Gastrocnemius medialis (tissue), 4 donors: ENCODE data around the gene SLC43A2. TPM values are rescaled to one million over a fixed set of nuclear protein-coding genes. Genes with fewer than 3 reads are reported as not detected.

Source experiments
- ATAC-seq, 2 donors: fragments of 150-250 bp; one replicate each; pipeline ENCODE4 v1.9.1; 2016
- DNase-seq, 2 donors: peaks; one replicate each; pipeline ENCODE4 v3.0.0-alpha.2; 2019
- H3K27ac ChIP-seq, 4 donors: fragments of 200-600 bp; sonication (generic); 1 replicate in 1 of 4; 2 replicates in 3 of 4; pipeline ENCODE4 v1.5.1; 2016 to 2018; ENCODE audit warnings: mild to moderate bottlenecking in 2 of 4, moderate library complexity in 1 of 4
- H3K27me3 ChIP-seq, 3 donors: fragments of 200-600 bp; sonication (generic) in 2 of 3; 1 replicate in 1 of 3; 2 replicates in 2 of 3; pipeline versions ENCODE4 v1.5.1 to v1.6.0; 2016 to 2019; ENCODE audit warnings: mild to moderate bottlenecking in 1 of 3, moderate library complexity in 1 of 3
- H3K36me3 ChIP-seq, 2 donors: fragments of 200-600 bp; sonication (generic) in 1 of 2; one replicate each; pipeline ENCODE4 v1.5.1; 2017 to 2018
- H3K4me1 ChIP-seq, 2 donors: fragments of 200-600 bp; sonication (generic) in 1 of 2; one replicate each; pipeline ENCODE4 v1.5.1; 2016 to 2017; ENCODE audit warnings: mild to moderate bottlenecking in 2 of 2
- H3K4me3 ChIP-seq, 4 donors: fragments of 200-600 bp; sonication (generic) in 3 of 4; 1 replicate in 1 of 4; 2 replicates in 3 of 4; pipeline ENCODE4 v1.5.1; 2016 to 2019; ENCODE audit warnings: mild to moderate bottlenecking in 2 of 4
- H3K9me3 ChIP-seq, 3 donors: fragments of 200-600 bp; sonication (generic) in 2 of 3; 1 replicate in 1 of 3; 2 replicates in 2 of 3; pipeline ENCODE4 v1.5.1; 2016 to 2019
- CTCF ChIP-seq, 5 experiments: fragments of 450-650 bp in 3 of 5; fragments of 200-600 bp in 2 of 5; sonication (generic) in 2 of 5; IDR thresholded peaks in 4 of 5; conservative IDR thresholded peaks in 1 of 5; 1 replicate in 4 of 5; 2 replicates in 1 of 5; pipeline ENCODE4 v1.5.1; 2016 to 2019; ENCODE audit warnings: antibody characterized with exemption in 5 of 5, mild to moderate bottlenecking in 3 of 5, moderate library complexity in 3 of 5
- POLR2A ChIP-seq, 2 donors: fragments of 450-650 bp; IDR thresholded peaks; one replicate each; pipeline ENCODE4 v1.6.1; 2017; ENCODE audit warnings: antibody characterized with exemption in 2 of 2, mild to moderate bottlenecking in 2 of 2, moderate library complexity in 2 of 2
- in situ Hi-C, 4 donors: fragments of 200-750 bp; cut with MboI; loops; one replicate each; pipeline versions ENCODE4 v1.15.0 to v1.8.0; 2017; ENCODE audit warnings: low sequenced_read_pairs in 4 of 4
- intact Hi-C: fragments of 100-400 bp; cut with DNase I; formaldehyde crosslinking; loops from one replicate; pipeline ENCODE4 v1.15.1; 2023; ENCODE audit warnings: low total_unique reads
- total RNA-seq, 4 donors: library from RNA; depleted of rRNA; stranded (reverse); fragments of >200 nt; gene quantifications; one replicate each; pipeline versions ENCODE4 v1.1.0 to v1.2.3, GENCODE V29; 2016

Gene SLC43A2
- total RNA-seq, 4 donors from 2014 or later, result 26.9 to 96.9 (median 55.2) TPM

- Histone ChIP-seq H3K4me3 (no peak overlapping the region), H3K4me1 (peaks cover 30 to 33% of the 10 kb centered on the region in 2 donors), H3K27me3 (no peaks in the 10 kb centered on the region), H3K27ac (peak overlapping the region; percentile 95 to 100 (median 99)), H3K9me3 (no peaks in the 10 kb centered on the region), H3K36me3 (peaks cover 9 to 58% of the 10 kb centered on the region in 2 donors)
- DNase-seq (peak in 1 of 2 donors; percentile 29), ATAC-seq (no peak)
- TF ChIP-seq CTCF (IDR thresholded peaks at IDR 0.05 in 4 of 5, conservative IDR thresholded peaks at IDR 0.05 in 1 of 5), result no peak
- TF ChIP-seq POLR2A (IDR thresholded peaks at IDR 0.05), result no peak
- in situ Hi-C loops, result loop anchor here (25.0 kb wide), 3 partner anchors 136 to 386 kb away; partner anchors contain the start of genes DPH1 (in 3 of the 4), OVCA2 (in 3 of the 4) and RTN4RL1 (in 3 of the 4)
- intact Hi-C loops, result no loop called here
Observed at GRCh38 chr17:1650731-1651558, 22.3 kb upstream of the SLC43A2 start.

- TF ChIP-seq CTCF (IDR thresholded peaks at IDR 0.05 in 4 of 5, conservative IDR thresholded peaks at IDR 0.05 in 1 of 5) (no peak), POLR2A (IDR thresholded peaks at IDR 0.05) (peak; percentile 46 to 49)
- intact Hi-C loops, result loop anchor here (1.0 to 10.0 kb wide), 5 partner anchors 19 to 383 kb away; partner anchors contain the start of gene CRK
- Histone ChIP-seq H3K27me3 (no peaks in the 10 kb centered on the region), H3K27ac (peak within 1 kb of the TSS; percentile 95 to 100 (median 99)), H3K9me3 (no peaks in the 10 kb centered on the region), H3K36me3 (peaks cover 0 to 48% of the 10 kb centered on the region in 2 donors), H3K4me1 (peaks cover 30 to 34% of the 10 kb centered on the region in 2 donors), H3K4me3 (peak within 1 kb of the TSS; percentile 64 to 96 (median 80))
- ATAC-seq, result peak; percentile 66 to 71
- in situ Hi-C loops, result loop anchor here (25.0 kb wide), 4 partner anchors 137 to 388 kb away; partner anchors contain the start of genes DPH1 (in 3 of the 4), OVCA2 (in 3 of the 4), RTN4RL1 (in 3 of the 4) and BHLHA9 (in 2 of the 4)
- DNase-seq, result peak; percentile 90 to 98
Observed at GRCh38 chr17:1649844-1650501, 21.3 kb upstream of the SLC43A2 start, which contains the start of gene RILP. RILP (minus strand) TSS chr17:1649866; CDS start chr17:1649804, 62 bp downstream.

- Histone ChIP-seq H3K36me3 (peaks cover 0 to 40% of the 10 kb centered on the region in 2 donors), H3K4me3 (peak overlapping the region; percentile 64 to 96 (median 80)), H3K27ac (peak overlapping the region; percentile 95 to 100 (median 99)), H3K27me3 (no peaks in the 10 kb centered on the region), H3K4me1 (peaks cover 33 to 36% of the 10 kb centered on the region in 2 donors), H3K9me3 (no peaks in the 10 kb centered on the region)
- in situ Hi-C loops, result loop anchor here in 2 of 4 donors (25.0 kb wide), 1 partner anchor 387 kb away; the partner anchor contains the start of gene BHLHA9 (in 2 of the 2)
- DNase-seq (peak; percentile 86 to 94), ATAC-seq (peak; percentile 55 to 66)
- peak; percentile 84 to 86 for TF ChIP-seq POLR2A (IDR thresholded peaks at IDR 0.05)
- TF ChIP-seq CTCF (IDR thresholded peaks at IDR 0.05 in 4 of 5, conservative IDR thresholded peaks at IDR 0.05 in 1 of 5), result peak in 2 of 5 experiments; percentile 88 to 98
- intact Hi-C loops, result loop anchor here (1.0 to 10.0 kb wide), 5 partner anchors 20 to 382 kb away; partner anchors contain the start of gene CRK
Observed at GRCh38 chr17:1648963-1649843, 20.6 kb upstream of the SLC43A2 start.
